HepG2 (cell line): ENCODE data around the gene ATXN1L. TPM values are rescaled to one million over a fixed set of nuclear protein-coding genes. Genes with fewer than 3 reads are reported as not detected.

ENCODE experiments used
- ATF7-NPFF ChIP-seq: sonication (generic); formaldehyde crosslinking; IDR thresholded peaks from 2 replicates; pipeline ENCODE4 v1.8.1; 2023; ENCODE audit warnings: mild to moderate bottlenecking, low read depth, missing genetic modification reagents, moderate library complexity
- EHMT2 ChIP-seq: fragments of 200-600 bp; sonication (generic); IDR thresholded peaks from 2 replicates; pipeline ENCODE4 v1.7.0; 2017; ENCODE audit warnings: antibody characterized with exemption, low read depth, low read length, borderline replicate concordance
- ELF4 ChIP-seq: sonication (generic); formaldehyde crosslinking; IDR thresholded peaks from 2 replicates; pipeline ENCODE4 v1.5.0; 2020; ENCODE audit warnings: missing genetic modification reagents, mild to moderate bottlenecking, moderate library complexity, borderline replicate concordance
- HINFP ChIP-seq: sonication (generic); formaldehyde crosslinking; IDR thresholded peaks from 2 replicates; pipeline ENCODE4 v1.4.0; 2020; ENCODE audit warnings: low read depth, mild to moderate bottlenecking, missing genetic modification reagents
- HMG20A ChIP-seq: IDR thresholded peaks from 2 replicates; pipeline ENCODE4 v1.6.1; 2016; ENCODE audit warnings: borderline replicate concordance
- KLF9 ChIP-seq: IDR thresholded peaks from 2 replicates; pipeline ENCODE4 v1.6.1; 2016; ENCODE audit warnings: low read depth
- MTA1 ChIP-seq: sonication (generic); formaldehyde crosslinking; IDR thresholded peaks from 2 replicates; pipeline ENCODE4 v1.4.0; 2020; ENCODE audit warnings: missing genetic modification reagents, mild to moderate bottlenecking, borderline replicate concordance
- PRMT3 ChIP-seq: sonication (generic); formaldehyde crosslinking; IDR thresholded peaks from 2 replicates; pipeline ENCODE4 v1.8.1; 2022; ENCODE audit warnings: low read depth, mild to moderate bottlenecking, moderate library complexity, missing genetic modification reagents, borderline replicate concordance
- ZNF18 ChIP-seq: sonication (generic); formaldehyde crosslinking; IDR thresholded peaks from 2 replicates; pipeline ENCODE4 v1.8.0; 2022; ENCODE audit warnings: mild to moderate bottlenecking, missing genetic modification reagents; ENCODE audit not compliant: insufficient replicate concordance
- ZNF207 ChIP-seq: fragments of 450-650 bp; IDR thresholded peaks from 2 replicates; pipeline ENCODE4 v1.6.1; 2016; ENCODE audit warnings: antibody characterized with exemption, borderline replicate concordance
- ZNF432 ChIP-seq: sonication (generic); formaldehyde crosslinking; IDR thresholded peaks from 2 replicates; pipeline ENCODE4 v1.5.0; 2020; ENCODE audit warnings: missing genetic modification reagents, mild to moderate bottlenecking, borderline replicate concordance
- ZNF672 ChIP-seq: sonication (generic); formaldehyde crosslinking; IDR thresholded peaks from 2 replicates; pipeline ENCODE4 v1.8.1; 2022; ENCODE audit warnings: missing genetic modification reagents
- ZNF790 ChIP-seq: sonication (generic); formaldehyde crosslinking; IDR thresholded peaks from 2 replicates; pipeline ENCODE4 v1.8.0; 2022; ENCODE audit warnings: missing genetic modification reagents, mild to moderate bottlenecking, borderline replicate concordance
- polyA plus RNA-seq, 8 experiments: library from polyadenylated mRNA; depleted of rRNA in 3 of 8; stranded (reverse) in 7 of 8; unstranded in 1 of 8; fragments of >200 nt; fragmentation: Illumina TruSeq in 4 of 8; extraction: Trizol in 4 of 8; gene quantifications; 2 replicates each; pipeline versions ENCODE4 v1.2.1 to v1.2.3, GENCODE V29; 2011 to 2016; ENCODE audit warnings: low read depth in 4 of 8, missing spikeins in 1 of 8, mixed read lengths in 1 of 8; ENCODE audit not compliant: insufficient read depth in 1 of 8
- total RNA-seq, 5 experiments: library from RNA; depleted of rRNA; stranded (reverse); fragments of >200 nt; fragmentation: Illumina TruSeq; extraction: Trizol; gene quantifications; 2 replicates each; pipeline ENCODE4 v1.2.3, GENCODE V29; 2016; ENCODE audit warnings: low read depth in 1 of 5
- TF ChIP-seq, protein P1 (sequence below), 2 experiments: fragments of 450-650 bp in 1 of 2; sonication (generic) in 1 of 2; formaldehyde crosslinking in 1 of 2; IDR thresholded peaks; 2 replicates each; pipeline versions ENCODE4 v1.6.1 to v1.8.0; 2016 to 2022; ENCODE audit warnings: antibody characterized with exemption in 1 of 2, mild to moderate bottlenecking in 1 of 2, missing genetic modification reagents in 1 of 2

ATXN1L gene
- total and polyA plus RNA-seq, 2 of the 13 experiments (the other 11 are each of a cell fraction or from before 2014, with no cell fraction given), result 20.0 to 22.4 TPM

- TF ChIP-seq, protein P1, sequence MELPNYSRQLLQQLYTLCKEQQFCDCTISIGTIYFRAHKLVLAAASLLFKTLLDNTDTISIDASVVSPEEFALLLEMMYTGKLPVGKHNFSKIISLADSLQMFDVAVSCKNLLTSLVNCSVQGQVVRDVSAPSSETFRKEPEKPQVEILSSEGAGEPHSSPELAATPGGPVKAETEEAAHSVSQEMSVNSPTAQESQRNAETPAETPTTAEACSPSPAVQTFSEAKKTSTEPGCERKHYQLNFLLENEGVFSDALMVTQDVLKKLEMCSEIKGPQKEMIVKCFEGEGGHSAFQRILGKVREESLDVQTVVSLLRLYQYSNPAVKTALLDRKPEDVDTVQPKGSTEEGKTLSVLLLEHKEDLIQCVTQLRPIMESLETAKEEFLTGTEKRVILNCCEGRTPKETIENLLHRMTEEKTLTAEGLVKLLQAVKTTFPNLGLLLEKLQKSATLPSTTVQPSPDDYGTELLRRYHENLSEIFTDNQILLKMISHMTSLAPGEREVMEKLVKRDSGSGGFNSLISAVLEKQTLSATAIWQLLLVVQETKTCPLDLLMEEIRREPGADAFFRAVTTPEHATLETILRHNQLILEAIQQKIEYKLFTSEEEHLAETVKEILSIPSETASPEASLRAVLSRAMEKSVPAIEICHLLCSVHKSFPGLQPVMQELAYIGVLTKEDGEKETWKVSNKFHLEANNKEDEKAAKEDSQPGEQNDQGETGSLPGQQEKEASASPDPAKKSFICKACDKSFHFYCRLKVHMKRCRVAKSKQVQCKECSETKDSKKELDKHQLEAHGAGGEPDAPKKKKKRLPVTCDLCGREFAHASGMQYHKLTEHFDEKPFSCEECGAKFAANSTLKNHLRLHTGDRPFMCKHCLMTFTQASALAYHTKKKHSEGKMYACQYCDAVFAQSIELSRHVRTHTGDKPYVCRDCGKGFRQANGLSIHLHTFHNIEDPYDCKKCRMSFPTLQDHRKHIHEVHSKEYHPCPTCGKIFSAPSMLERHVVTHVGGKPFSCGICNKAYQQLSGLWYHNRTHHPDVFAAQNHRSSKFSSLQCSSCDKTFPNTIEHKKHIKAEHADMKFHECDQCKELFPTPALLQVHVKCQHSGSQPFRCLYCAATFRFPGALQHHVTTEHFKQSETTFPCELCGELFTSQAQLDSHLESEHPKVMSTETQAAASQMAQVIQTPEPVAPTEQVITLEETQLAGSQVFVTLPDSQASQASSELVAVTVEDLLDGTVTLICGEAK (IDR thresholded peaks at IDR 0.05), result no peak
- TF ChIP-seq, protein P1 (CRISPR knock-in tag; IDR thresholded peaks at IDR 0.05), result peak; percentile 76; the same call in 1 of the 2 replicates
- TF ChIP-seq ZNF207 (no peak), PRMT3 (CRISPR knock-in tag) (no peak), ATF7-NPFF (CRISPR knock-in tag) (0 out of 2 replicates have a peak, but pooled peaks have one; percentile 46), MTA1 (CRISPR knock-in tag) (peak; percentile 68; the same call in 1 of the 2 replicates), HMG20A (CRISPR knock-in tag) (0 out of 2 replicates have a peak, but pooled peaks have one; percentile 28), ZNF18 (no peak), KLF9 (CRISPR knock-in tag) (no peak), ZNF672 (no peak), EHMT2 (no peak; the same call in 1 of the 2 replicates), ELF4 (CRISPR knock-in tag) (no peak; the same call in 1 of the 2 replicates), HINFP (CRISPR knock-in tag) (peak; percentile 99), ZNF790 (CRISPR knock-in tag) (no peak; the same call in 1 of the 2 replicates), ZNF432 (CRISPR knock-in tag) (no peak)
Measured at GRCh38 chr16:71808593-71809459, 37.0 kb upstream of the ATXN1L start, which contains the start of gene AP1G1 (continued).
